ENCODE data around the gene WRNIP1. TPM values are rescaled to one million over a fixed set of nuclear protein-coding genes. Genes with fewer than 3 reads are reported as not detected.

Gene WRNIP1
- polyA plus RNA-seq: 10 to 100 TPM; 50.0 to 71.2 TPM

DNA sequence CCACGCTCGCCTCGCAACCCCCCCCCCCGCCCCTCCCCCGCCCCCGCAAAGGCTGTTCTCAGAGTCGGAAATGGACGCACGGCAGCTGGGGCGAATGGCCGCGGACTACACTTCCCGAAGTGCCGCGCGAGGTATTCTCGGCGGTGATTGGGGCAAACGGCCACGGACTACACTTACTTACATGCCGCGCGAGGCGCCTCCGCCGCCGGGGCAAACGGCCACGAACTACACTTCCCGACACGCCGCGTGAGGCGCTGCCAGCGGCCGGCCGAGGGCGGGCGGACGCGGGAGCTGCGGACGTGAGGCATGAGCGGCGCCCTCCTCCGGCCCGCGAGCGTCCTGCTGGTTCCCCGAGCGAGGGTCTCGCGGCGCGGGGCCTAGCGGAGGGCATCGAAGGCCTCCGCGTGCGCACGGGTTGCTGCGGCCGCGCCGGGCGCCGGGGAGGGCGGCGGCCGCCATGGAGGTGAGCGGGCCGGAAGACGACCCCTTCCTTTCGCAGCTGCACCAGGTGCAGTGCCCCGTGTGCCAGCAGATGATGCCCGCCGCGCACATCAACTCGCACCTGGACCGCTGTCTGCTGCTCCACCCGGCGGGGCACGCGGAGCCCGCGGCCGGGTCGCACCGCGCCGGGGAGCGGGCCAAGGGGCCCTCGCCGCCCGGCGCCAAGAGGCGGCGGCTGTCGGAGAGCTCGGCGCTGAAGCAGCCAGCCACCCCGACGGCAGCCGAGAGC lies at the start of gene WRNIP1:
Gene WRNIP1, plus strand, starts transcription at position 228 of the 730 bp plus-strand sequence. Its CDS starts 230 bp downstream, at position 458.
- Histone ChIP-seq H3K4me1 (ENCODE audit: control insufficient read depth in 2 of 2, insufficient read depth in 2 of 2, low read length in 1 of 2) (peaks cover 5 to 6% of the 10 kb centered on the region in 2 donors), H3K9me3 (ENCODE audit: control insufficient read depth in 2 of 2, insufficient read depth in 1 of 2, low read depth in 1 of 2, low read length in 1 of 2) (no peaks in the 10 kb centered on the region), H3K36me3 (ENCODE audit: control insufficient read depth in 2 of 2, insufficient read depth in 2 of 2, low read length in 1 of 2) (peaks cover 0 to 2% of the 10 kb centered on the region in 2 donors), H3K27ac (ENCODE audit: low read depth in 2 of 2, low read length in 1 of 2) (peak within 1 kb of the TSS; percentile 97 to 98), H3K27me3 (ENCODE audit: control insufficient read depth in 1 of 2, insufficient read depth in 2 of 2, low read length in 2 of 2) (no peaks in the 10 kb centered on the region), H3K4me3 (ENCODE audit: low read depth in 1 of 2, low read length in 2 of 2) (peak within 1 kb of the TSS; percentile 85 to 94)
- WGBS, 2 donors: 0% methylated on average over 83 to 104 of the region's 104 CpGs

DNA sequence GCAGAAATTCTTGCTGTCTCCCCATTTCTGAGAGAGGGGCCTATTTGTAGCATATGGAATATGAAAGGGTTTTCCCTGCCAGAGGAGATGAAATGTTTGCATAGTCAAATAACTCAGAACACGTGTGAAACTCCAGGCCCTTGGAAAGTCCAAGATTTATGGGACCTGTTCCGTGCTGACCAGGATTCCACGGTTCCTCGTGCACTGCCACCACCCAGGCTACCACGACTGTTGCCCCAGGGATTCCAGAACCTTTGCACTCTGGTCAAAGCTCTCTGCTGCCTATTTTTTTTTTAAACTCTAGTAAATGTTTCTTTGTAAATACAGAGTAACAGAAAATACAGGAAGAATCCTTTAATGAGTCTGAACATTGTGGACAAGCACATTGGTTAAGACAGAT lies 49.5 kb upstream of the WRNIP1 start:
- Histone ChIP-seq H3K27me3 (ENCODE audit: control insufficient read depth in 1 of 2, insufficient read depth in 2 of 2, low read length in 2 of 2) (no peaks in the 10 kb centered on the region), H3K27ac (ENCODE audit: low read depth in 2 of 2, low read length in 1 of 2) (no peak overlapping the region), H3K36me3 (ENCODE audit: control insufficient read depth in 2 of 2, insufficient read depth in 2 of 2, low read length in 1 of 2) (no peaks in the 10 kb centered on the region), H3K4me3 (ENCODE audit: low read depth in 1 of 2, low read length in 2 of 2) (no peak overlapping the region), H3K4me1 (ENCODE audit: control insufficient read depth in 2 of 2, insufficient read depth in 2 of 2, low read length in 1 of 2) (peaks cover 0 to 3% of the 10 kb centered on the region in 2 donors), H3K9me3 (ENCODE audit: control insufficient read depth in 2 of 2, insufficient read depth in 1 of 2, low read depth in 1 of 2, low read length in 1 of 2) (no peaks in the 10 kb centered on the region)
- WGBS, 2 donors: 76 to 82% methylated on average over 5 of the region's 5 CpGs

DNA sequence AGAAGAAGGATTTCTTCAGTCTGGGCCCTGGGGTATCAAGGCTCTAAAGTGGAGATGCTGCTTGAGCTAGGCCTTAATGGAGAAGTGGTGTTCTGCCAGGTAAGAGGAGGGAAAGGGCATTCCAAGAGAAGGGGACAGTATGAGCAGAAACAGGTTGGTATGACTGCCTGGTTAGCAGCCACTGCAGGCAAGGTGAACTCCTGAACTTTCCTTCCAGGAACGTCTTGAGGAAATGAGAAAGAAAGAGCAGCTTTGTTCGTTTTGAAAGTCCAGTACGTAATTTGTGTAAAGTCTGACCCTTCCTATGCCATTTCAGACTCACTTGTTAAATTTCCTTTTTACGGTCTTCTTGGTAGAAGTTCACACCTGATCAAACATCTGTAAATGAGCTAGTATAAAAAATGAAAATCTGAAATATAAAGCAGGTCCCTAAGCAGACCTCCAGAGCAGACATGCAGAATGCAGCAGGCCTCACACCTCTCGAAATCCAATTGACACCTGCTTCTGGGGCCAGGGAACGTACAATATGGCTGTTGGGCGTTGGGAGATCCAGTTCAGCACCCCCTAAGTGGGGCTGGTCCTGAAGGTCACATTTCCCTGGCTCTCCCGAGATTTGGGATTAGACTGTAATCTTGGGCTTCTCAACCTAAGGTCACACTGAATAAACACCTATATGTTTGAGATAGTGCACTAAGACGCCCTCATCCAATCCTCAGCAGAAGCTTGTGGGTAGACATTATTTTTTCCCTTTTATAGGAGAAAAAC lies 48.1 kb upstream of the WRNIP1 start:
- Histone ChIP-seq H3K4me1 (ENCODE audit: control insufficient read depth in 2 of 2, insufficient read depth in 2 of 2, low read length in 1 of 2) (peaks cover 0 to 3% of the 10 kb centered on the region in 2 donors), H3K9me3 (ENCODE audit: control insufficient read depth in 2 of 2, insufficient read depth in 1 of 2, low read depth in 1 of 2, low read length in 1 of 2) (no peaks in the 10 kb centered on the region), H3K27ac (ENCODE audit: low read depth in 2 of 2, low read length in 1 of 2) (no peak overlapping the region), H3K27me3 (ENCODE audit: control insufficient read depth in 1 of 2, insufficient read depth in 2 of 2, low read length in 2 of 2) (no peaks in the 10 kb centered on the region), H3K36me3 (ENCODE audit: control insufficient read depth in 2 of 2, insufficient read depth in 2 of 2, low read length in 1 of 2) (no peaks in the 10 kb centered on the region), H3K4me3 (ENCODE audit: low read depth in 1 of 2, low read length in 2 of 2) (no peak overlapping the region)
- WGBS, 2 donors: 72 to 79% methylated on average over 9 of the region's 9 CpGs

DNA sequence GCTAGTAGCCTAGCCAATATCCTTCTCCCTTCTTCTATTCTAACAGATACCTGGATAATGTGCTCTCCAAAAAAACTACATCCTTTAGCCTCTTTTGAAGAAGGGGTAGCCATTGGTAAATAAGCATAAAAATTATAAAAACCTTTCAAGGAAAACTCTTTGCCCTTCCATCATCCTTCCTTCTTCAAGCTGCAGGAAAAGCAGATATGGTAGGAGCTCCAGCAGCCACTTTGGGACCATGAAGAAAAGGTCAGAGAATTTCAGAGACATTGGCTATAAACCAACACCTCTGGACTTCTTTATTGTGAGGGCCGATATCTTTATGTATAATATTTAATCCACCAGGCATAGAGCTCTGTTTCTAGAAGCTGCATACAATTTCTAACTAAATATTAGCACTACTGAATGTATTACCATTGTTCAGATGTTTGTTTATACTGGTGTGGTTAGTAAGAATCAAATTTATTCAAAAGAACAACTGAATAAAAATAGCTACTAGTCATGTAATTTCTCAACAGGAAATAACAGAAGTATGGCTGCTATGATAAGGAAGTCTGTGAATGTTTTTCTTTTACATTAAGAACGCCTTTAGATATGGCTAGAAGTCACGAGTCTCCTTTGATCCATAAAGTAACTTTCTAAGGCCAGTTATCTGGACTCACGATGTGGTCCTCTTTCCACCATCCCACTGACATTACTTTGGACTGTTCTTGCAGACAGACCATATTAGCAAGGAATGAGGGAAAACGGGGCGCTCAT lies 46.7 kb upstream of the WRNIP1 start:
- Histone ChIP-seq H3K9me3 (ENCODE audit: control insufficient read depth in 2 of 2, insufficient read depth in 1 of 2, low read depth in 1 of 2, low read length in 1 of 2) (no peaks in the 10 kb centered on the region), H3K27ac (ENCODE audit: low read depth in 2 of 2, low read length in 1 of 2) (no peak overlapping the region), H3K27me3 (ENCODE audit: control insufficient read depth in 1 of 2, insufficient read depth in 2 of 2, low read length in 2 of 2) (no peaks in the 10 kb centered on the region), H3K36me3 (ENCODE audit: control insufficient read depth in 2 of 2, insufficient read depth in 2 of 2, low read length in 1 of 2) (no peaks in the 10 kb centered on the region), H3K4me3 (ENCODE audit: low read depth in 1 of 2, low read length in 2 of 2) (no peak overlapping the region), H3K4me1 (ENCODE audit: control insufficient read depth in 2 of 2, insufficient read depth in 2 of 2, low read length in 1 of 2) (peaks cover 0 to under 1% of the 10 kb centered on the region in 2 donors)
- WGBS, 2 donors: 68 to 72% methylated on average over 6 of the region's 6 CpGs

DNA sequence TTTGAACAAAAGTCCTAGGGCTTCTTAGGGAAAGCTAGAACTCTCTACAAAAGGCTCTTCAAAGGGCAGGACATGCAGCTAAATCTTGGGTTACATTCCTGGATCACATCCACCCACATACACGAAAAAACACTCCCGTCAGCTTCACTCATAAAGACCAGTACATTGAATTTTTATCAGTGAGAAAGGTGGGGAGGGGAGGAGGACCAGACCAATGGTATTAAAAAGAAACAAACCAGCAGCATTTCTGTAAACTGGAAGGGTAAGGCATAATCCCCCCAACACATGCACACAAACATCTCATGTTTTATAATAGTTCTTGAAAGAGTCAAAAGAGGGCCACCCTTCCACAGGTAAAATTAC lies 46.1 kb upstream of the WRNIP1 start:
- 73 to 82% methylated on average over 2 of the region's 2 CpGs for WGBS, 2 donors
- Histone ChIP-seq H3K36me3 (ENCODE audit: control insufficient read depth in 2 of 2, insufficient read depth in 2 of 2, low read length in 1 of 2) (no peaks in the 10 kb centered on the region), H3K4me1 (ENCODE audit: control insufficient read depth in 2 of 2, insufficient read depth in 2 of 2, low read length in 1 of 2) (no peaks in the 10 kb centered on the region), H3K27me3 (ENCODE audit: control insufficient read depth in 1 of 2, insufficient read depth in 2 of 2, low read length in 2 of 2) (no peaks in the 10 kb centered on the region), H3K9me3 (ENCODE audit: control insufficient read depth in 2 of 2, insufficient read depth in 1 of 2, low read depth in 1 of 2, low read length in 1 of 2) (no peaks in the 10 kb centered on the region), H3K27ac (ENCODE audit: low read depth in 2 of 2, low read length in 1 of 2) (no peak overlapping the region), H3K4me3 (ENCODE audit: low read depth in 1 of 2, low read length in 2 of 2) (no peak overlapping the region)

DNA sequence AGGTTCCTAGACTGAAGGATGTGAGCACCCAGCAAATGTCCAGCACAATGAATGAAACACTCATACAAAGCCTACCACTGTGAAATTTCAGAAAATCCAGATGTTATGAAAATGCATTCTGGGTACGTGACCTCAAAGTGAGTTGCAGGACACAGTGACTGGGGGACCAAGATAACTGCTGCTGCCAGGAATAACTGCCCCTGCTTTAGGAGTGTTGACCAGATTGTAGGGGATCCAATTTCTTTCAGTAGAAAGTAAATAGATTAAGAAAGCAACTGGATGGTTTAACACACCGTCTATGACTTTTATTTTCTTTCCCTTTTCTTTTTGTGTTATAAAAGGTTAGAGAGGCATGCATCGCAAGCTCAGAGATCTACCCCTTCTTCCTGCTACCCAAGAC lies 44.0 kb upstream of the WRNIP1 start:
- no peaks in the 10 kb centered on the region for H3K9me3 ChIP-seq (ENCODE audit: control insufficient read depth in 2 of 2, insufficient read depth in 1 of 2, low read depth in 1 of 2, low read length in 1 of 2)
- H3K27me3 ChIP-seq (ENCODE audit: control insufficient read depth in 1 of 2, insufficient read depth in 2 of 2, low read length in 2 of 2): no peaks in the 10 kb centered on the region
- H3K4me3 ChIP-seq (ENCODE audit: low read depth in 1 of 2, low read length in 2 of 2): no peak overlapping the region
- 87 to 90% methylated on average over 3 of the region's 3 CpGs for WGBS, 2 donors
- H3K36me3 ChIP-seq (ENCODE audit: control insufficient read depth in 2 of 2, insufficient read depth in 2 of 2, low read length in 1 of 2): no peaks in the 10 kb centered on the region
- no peak overlapping the region for H3K27ac ChIP-seq (ENCODE audit: low read depth in 2 of 2, low read length in 1 of 2)
- H3K4me1 ChIP-seq (ENCODE audit: control insufficient read depth in 2 of 2, insufficient read depth in 2 of 2, low read length in 1 of 2): no peaks in the 10 kb centered on the region

DNA sequence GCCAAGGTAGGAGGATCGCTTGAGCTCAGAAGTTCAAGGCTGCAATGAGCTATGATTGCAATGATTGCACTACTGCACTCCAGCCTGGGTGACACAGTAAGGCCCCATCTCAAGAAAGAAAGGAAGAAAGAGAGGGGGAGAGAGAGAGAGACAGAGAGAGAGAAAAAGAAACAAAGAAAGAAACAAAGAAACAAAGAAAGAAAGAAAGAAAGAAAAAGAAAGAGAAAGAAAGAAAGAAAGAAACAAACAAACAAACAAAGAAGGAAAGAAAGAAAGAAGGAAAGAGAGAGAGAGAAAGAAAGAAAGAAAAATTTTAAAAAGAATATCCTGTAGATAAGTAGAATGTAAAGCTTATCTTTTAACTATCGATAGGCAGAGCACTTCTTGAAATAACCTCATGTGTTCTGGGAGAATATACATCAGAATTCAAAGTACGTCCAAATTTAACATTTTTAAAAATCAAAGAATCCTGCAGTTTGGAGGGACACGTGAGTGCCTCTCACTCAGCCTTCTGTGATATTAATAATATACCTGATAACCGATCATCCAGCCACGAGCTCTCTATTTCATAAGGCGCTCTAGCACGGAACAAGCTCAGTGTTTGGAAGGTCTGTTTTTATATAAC lies 39.7 kb upstream of the WRNIP1 start:
- Histone ChIP-seq H3K4me3 (ENCODE audit: low read depth in 1 of 2, low read length in 2 of 2) (no peak overlapping the region), H3K27me3 (ENCODE audit: control insufficient read depth in 1 of 2, insufficient read depth in 2 of 2, low read length in 2 of 2) (no peaks in the 10 kb centered on the region), H3K4me1 (ENCODE audit: control insufficient read depth in 2 of 2, insufficient read depth in 2 of 2, low read length in 1 of 2) (no peaks in the 10 kb centered on the region), H3K9me3 (ENCODE audit: control insufficient read depth in 2 of 2, insufficient read depth in 1 of 2, low read depth in 1 of 2, low read length in 1 of 2) (no peaks in the 10 kb centered on the region), H3K27ac (ENCODE audit: low read depth in 2 of 2, low read length in 1 of 2) (no peak overlapping the region), H3K36me3 (ENCODE audit: control insufficient read depth in 2 of 2, insufficient read depth in 2 of 2, low read length in 1 of 2) (no peaks in the 10 kb centered on the region)
- WGBS, 2 donors: 85 to 86% methylated on average over 8 of the region's 8 CpGs

DNA sequence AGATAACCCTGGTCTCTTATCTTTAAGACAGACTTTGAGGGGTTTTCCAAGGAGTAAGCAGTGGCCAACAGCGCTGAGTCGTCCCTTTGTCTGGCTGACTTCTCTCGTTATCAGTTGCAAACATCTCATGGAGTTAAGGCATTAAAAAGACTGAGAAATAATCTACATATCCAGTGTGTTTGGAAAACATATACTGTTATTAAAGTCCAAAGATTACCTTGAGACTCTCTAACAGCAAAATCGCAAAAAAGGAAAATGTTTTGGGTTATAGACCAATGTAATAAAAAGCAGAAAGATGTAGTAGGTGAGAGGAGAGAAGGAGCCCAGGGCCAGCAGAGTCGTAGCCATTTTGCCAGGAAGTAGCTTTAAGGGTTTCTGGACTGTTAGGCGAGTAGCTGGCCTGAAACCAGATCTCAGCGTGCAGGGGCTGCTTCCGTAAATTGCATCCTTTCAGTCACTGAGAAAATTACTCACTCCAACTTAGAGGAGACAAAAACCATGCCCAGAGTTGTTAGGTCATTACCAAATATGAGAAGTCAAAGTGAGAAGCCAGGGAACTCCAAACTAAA lies 39.1 kb upstream of the WRNIP1 start:
- Histone ChIP-seq H3K27me3 (ENCODE audit: control insufficient read depth in 1 of 2, insufficient read depth in 2 of 2, low read length in 2 of 2) (no peaks in the 10 kb centered on the region), H3K27ac (ENCODE audit: low read depth in 2 of 2, low read length in 1 of 2) (no peak overlapping the region), H3K36me3 (ENCODE audit: control insufficient read depth in 2 of 2, insufficient read depth in 2 of 2, low read length in 1 of 2) (no peaks in the 10 kb centered on the region), H3K4me3 (ENCODE audit: low read depth in 1 of 2, low read length in 2 of 2) (no peak overlapping the region), H3K4me1 (ENCODE audit: control insufficient read depth in 2 of 2, insufficient read depth in 2 of 2, low read length in 1 of 2) (no peaks in the 10 kb centered on the region), H3K9me3 (ENCODE audit: control insufficient read depth in 2 of 2, insufficient read depth in 1 of 2, low read depth in 1 of 2, low read length in 1 of 2) (no peaks in the 10 kb centered on the region)
- 53 to 54% methylated on average over 8 of the region's 8 CpGs for WGBS, 2 donors

DNA sequence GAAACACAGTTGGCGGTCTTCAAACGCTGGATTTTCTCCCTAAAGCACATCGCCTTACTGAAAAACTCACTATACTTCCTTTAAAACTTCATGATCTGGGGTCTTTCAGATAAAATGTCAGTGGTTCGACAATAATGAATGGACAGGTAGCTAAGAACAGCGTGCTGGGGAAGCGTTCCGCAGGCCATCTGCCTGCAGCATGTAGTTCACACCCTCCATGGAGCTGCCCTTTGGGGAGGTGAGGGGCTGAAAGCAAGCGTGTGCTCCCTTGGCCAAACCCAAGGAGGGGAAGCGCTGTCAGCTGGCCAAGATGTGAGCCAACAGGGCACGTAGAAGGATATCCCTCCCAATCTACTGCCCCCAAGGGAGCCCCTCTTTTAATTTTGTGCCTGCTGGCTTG lies 35.3 kb upstream of the WRNIP1 start:
- Histone ChIP-seq H3K27me3 (ENCODE audit: control insufficient read depth in 1 of 2, insufficient read depth in 2 of 2, low read length in 2 of 2) (no peaks in the 10 kb centered on the region), H3K27ac (ENCODE audit: low read depth in 2 of 2, low read length in 1 of 2) (no peak overlapping the region), H3K9me3 (ENCODE audit: control insufficient read depth in 2 of 2, insufficient read depth in 1 of 2, low read depth in 1 of 2, low read length in 1 of 2) (no peaks in the 10 kb centered on the region), H3K4me3 (ENCODE audit: low read depth in 1 of 2, low read length in 2 of 2) (no peak overlapping the region), H3K4me1 (ENCODE audit: control insufficient read depth in 2 of 2, insufficient read depth in 2 of 2, low read length in 1 of 2) (no peaks in the 10 kb centered on the region), H3K36me3 (ENCODE audit: control insufficient read depth in 2 of 2, insufficient read depth in 2 of 2, low read length in 1 of 2) (no peaks in the 10 kb centered on the region)
- WGBS, 2 donors: 92% methylated on average over 10 of the region's 10 CpGs
